SH-SY5Y (cell line): ENCODE results near the gene CDK4.

Source experiments
- GATA2 ChIP-seq: IDR thresholded peaks from 2 replicates; pipeline ENCODE4 v1.6.1; 2011; ENCODE audit warnings: mild to moderate bottlenecking, low read depth, low read length
- GATA3 ChIP-seq: IDR thresholded peaks from 2 replicates; pipeline ENCODE4 v1.6.1; 2011; ENCODE audit warnings: low read depth, mild to moderate bottlenecking, low read length, moderate library complexity

DNA sequence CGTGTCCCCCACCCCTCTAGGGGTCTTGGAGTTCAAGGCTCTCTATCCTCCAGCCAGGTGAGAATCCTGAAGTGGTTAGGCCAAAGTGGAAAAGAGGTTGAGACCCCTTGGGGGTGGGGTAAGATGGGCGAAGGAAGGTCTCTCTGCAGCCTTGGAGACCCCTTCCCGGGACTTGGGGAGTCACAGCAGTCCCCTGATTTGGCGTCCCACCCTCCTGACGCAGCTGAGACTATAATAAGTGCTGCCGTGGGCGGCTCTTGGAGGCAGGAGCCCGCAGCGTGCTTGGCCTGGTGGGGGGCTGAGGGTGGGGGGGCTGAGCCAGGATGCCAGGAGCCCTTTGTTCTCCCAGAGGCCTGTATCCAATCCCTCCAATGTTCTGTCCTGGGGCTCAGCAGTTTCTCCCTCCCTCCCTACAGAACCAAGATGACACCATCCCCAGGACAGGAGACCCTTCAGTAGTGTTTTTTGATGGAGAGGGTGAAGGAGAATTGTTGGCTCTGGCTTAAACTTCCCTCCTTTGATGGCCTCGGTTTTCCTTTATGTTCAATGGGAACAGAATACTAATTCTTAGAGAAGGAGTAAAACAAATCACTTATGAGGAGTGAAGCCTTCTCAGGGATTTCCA is 12.1 kb downstream of the CDK4 start:
- no peak for TF ChIP-seq GATA2
- TF ChIP-seq GATA3 = no peak
